Mesendoderm (in vitro differentiated cells): ENCODE results near the gene SPAG6.

Experiments used
- DNase-seq: peaks from one replicate; pipeline ENCODE4 v3.0.0; 2013
- H2AK5ac ChIP-seq: 2 replicates; pipeline ENCODE4 v1.6.1; 2013; ENCODE audit warnings: low read length, inconsistent platforms
- H2BK120ac ChIP-seq: 2 replicates; pipeline ENCODE4 v1.6.1; 2013; ENCODE audit warnings: low read depth, mild to moderate bottlenecking, low read length, moderate library complexity, mixed read lengths
- H2BK15ac ChIP-seq: replicated peaks from 2 replicates; pipeline ENCODE4 v1.6.1; 2013; ENCODE audit warnings: low read depth, mild to moderate bottlenecking, moderate library complexity
- H2BK5ac ChIP-seq: 2 replicates; pipeline ENCODE4 v1.6.1; 2013; ENCODE audit warnings: low read length, inconsistent platforms
- H3K18ac ChIP-seq: 2 replicates; pipeline ENCODE4 v1.6.1; 2013; ENCODE audit warnings: mild to moderate bottlenecking, low read length, mixed read lengths
- H3K23ac ChIP-seq: one replicate; pipeline ENCODE4 v1.6.1; 2013; ENCODE audit warnings: low read length
- H3K27ac ChIP-seq: 2 replicates; pipeline ENCODE4 v1.5.1; 2013; ENCODE audit warnings: low read depth, mild to moderate bottlenecking, inconsistent platforms, low read length, moderate library complexity
- H3K27me3 ChIP-seq: 2 replicates; pipeline ENCODE4 v1.6.1; 2013; ENCODE audit warnings: low read length, control low read depth, mild to moderate bottlenecking, inconsistent platforms; ENCODE audit not compliant: insufficient read depth, poor library complexity
- H3K36me3 ChIP-seq: 2 replicates; pipeline ENCODE4 v1.6.1; 2013; ENCODE audit warnings: low read length, inconsistent platforms; ENCODE audit not compliant: control insufficient read depth, insufficient read depth
- H3K4ac ChIP-seq: one replicate; pipeline ENCODE4 v1.6.1; 2013; ENCODE audit warnings: low read depth, mild to moderate bottlenecking, low read length, moderate library complexity
- H3K4me1 ChIP-seq: 2 replicates; pipeline ENCODE4 v1.6.1; 2013; ENCODE audit warnings: low read depth, low read length, inconsistent platforms; ENCODE audit not compliant: control insufficient read depth
- H3K4me2 ChIP-seq: 2 replicates; pipeline ENCODE4 v1.6.1; 2013; ENCODE audit warnings: low read length
- H3K4me3 ChIP-seq: 2 replicates; pipeline ENCODE4 v1.5.1; 2013; ENCODE audit warnings: mild to moderate bottlenecking, low read length
- H3K56ac ChIP-seq: one replicate; pipeline ENCODE4 v1.6.1; 2013; ENCODE audit warnings: low read length
- H3K79me1 ChIP-seq: 2 replicates; pipeline ENCODE4 v1.6.1; 2013; ENCODE audit warnings: low read length, inconsistent platforms
- H3K79me2 ChIP-seq: 2 replicates; pipeline ENCODE4 v1.6.1; 2013; ENCODE audit warnings: mild to moderate bottlenecking, low read length; ENCODE audit not compliant: control insufficient read depth, insufficient read depth
- H3K9ac ChIP-seq: 2 replicates; pipeline ENCODE4 v1.6.1; 2013; ENCODE audit warnings: low read length, inconsistent platforms
- H4K5ac ChIP-seq: one replicate; pipeline ENCODE4 v1.6.1; 2013; ENCODE audit warnings: low read length
- H4K8ac ChIP-seq: one replicate; pipeline ENCODE4 v1.6.1; 2013; ENCODE audit warnings: low read depth, mild to moderate bottlenecking, control low read depth, low read length, moderate library complexity
- WGBS: extraction: QIAGEN DNeasy Blood & Tissue Kit; methylation state at CpG from one replicate; pipeline ENCODE4 v1.1.7; 2013; ENCODE audit warnings: low lambda C conversion rate, missing lambda C conversion rate; ENCODE audit not compliant: insufficient coverage; ENCODE audit errors: extremely low coverage; 5-methylcytosine and 5-hydroxymethylcytosine counted together

SPAG6 gene

DNA sequence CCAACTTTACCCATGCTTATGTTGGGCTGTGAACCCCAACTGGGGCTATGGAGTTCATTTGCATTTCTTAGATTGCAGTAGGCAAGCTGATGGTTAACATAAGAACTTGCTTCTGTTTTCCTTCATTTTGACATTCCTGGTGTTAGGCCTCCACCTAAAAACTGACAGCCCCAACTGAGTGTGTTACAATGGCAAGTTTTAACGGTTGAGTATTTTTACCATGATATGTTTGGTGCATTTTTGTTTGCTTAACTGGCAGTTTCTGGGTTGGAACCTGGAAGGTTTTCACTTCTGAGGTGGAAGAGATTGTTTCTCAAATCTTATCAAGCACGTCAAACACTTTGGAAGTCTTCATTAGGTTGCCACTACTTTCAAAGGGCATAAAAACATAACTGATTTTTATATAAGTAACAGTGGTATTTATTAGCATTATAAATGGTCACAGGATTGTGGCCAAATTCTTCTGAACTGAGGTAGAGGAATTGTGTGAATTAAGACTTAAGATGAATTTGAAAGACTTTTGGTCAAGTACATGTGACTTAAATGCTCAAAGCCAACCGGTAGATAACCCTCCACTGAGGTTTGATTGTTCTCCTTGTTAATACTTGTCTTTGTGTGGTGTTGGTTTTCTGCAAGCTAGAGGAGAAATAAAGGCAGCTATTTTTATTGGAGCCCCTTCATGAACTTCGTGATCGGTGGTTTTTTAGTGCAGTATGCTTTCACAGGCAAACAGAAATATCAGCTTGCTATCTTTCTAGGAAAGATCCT is 21.6 kb upstream of the SPAG6 start:
- Histone ChIP-seq H2BK15ac (no peak overlapping the region), H4K5ac (no peak overlapping the region), H3K18ac (no peak overlapping the region), H4K8ac (no peak overlapping the region), H3K79me2 (no peaks in the 10 kb centered on the region), H2BK5ac (no peak overlapping the region), H3K9ac (no peak overlapping the region), H3K27me3 (peaks cover 33% of the 10 kb centered on the region), H3K56ac (no peak overlapping the region), H2AK5ac (no peak overlapping the region), H3K4ac (no peak overlapping the region), H2BK120ac (no peak overlapping the region), H3K4me3 (no peak overlapping the region), H3K4me2 (no peak overlapping the region), H3K27ac (no peak overlapping the region), H3K4me1 (peaks cover 5% of the 10 kb centered on the region), H3K36me3 (no peaks in the 10 kb centered on the region), H3K79me1 (no peaks in the 10 kb centered on the region), H3K23ac (no peak overlapping the region)
- DNase-seq, result no peak
- no CpG with 5 or more reads among the region's 5 CpGs for WGBS

DNA sequence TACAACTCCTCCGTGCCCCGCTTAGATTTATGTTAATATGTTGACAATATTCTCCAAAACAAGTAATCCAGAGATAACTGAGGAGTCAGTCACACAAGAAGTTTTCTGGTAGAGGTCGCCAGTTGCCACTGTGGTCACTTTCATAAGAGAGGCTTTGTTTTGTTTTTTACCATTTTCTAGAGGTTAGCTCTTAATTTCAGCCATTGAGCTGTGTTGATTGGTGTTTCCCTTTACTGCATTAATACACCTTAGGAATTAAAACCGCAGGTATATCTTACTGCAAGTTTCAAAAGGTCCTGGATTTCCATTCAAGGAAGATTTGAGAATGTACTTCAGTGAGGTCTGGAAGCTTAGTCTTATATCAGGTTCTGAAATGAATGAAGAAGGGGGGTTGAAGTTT is 20.9 kb upstream of the SPAG6 start:
- Histone ChIP-seq H3K23ac (no peak overlapping the region), H3K27ac (no peak overlapping the region), H3K56ac (no peak overlapping the region), H3K9ac (no peak overlapping the region), H3K4ac (no peak overlapping the region), H3K36me3 (no peaks in the 10 kb centered on the region), H3K4me3 (no peak overlapping the region), H2AK5ac (no peak overlapping the region), H3K79me2 (no peaks in the 10 kb centered on the region), H4K5ac (no peak overlapping the region), H3K18ac (no peak overlapping the region), H2BK5ac (no peak overlapping the region), H3K79me1 (no peaks in the 10 kb centered on the region), H2BK15ac (no peak overlapping the region), H4K8ac (no peak overlapping the region), H3K4me1 (peaks cover 5% of the 10 kb centered on the region), H3K4me2 (no peak overlapping the region), H2BK120ac (no peak overlapping the region), H3K27me3 (peaks cover 33% of the 10 kb centered on the region)
- no peak for DNase-seq
- WGBS, result no CpG with 5 or more reads among the region's 4 CpGs

DNA sequence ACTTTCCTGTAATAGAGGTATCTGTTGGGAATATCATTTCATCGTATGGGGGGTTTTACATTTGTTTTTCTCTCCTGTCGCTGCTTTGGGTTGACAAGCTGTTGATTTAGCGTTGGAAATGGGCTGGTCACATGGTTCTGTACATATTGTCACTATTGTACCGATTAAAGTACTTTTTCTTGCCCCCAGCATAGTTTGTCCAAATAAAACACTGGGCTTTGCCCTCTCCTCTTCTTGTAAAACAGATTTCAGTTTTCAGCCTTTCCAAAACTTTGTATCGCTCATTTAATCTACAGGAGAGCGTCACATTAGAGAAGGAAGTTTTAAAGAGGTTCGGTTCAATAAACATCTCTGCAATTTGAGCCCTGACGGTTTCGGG is 20.4 kb upstream of the SPAG6 start:
- H3K27ac ChIP-seq, result no peak overlapping the region
- H2BK120ac ChIP-seq, result no peak overlapping the region
- no peaks in the 10 kb centered on the region for H3K79me1 ChIP-seq
- H3K56ac ChIP-seq, result peak overlapping the region; percentile 37
- peaks cover 5% of the 10 kb centered on the region for H3K4me1 ChIP-seq
- no peaks in the 10 kb centered on the region for H3K36me3 ChIP-seq
- H3K18ac ChIP-seq, result peak overlapping the region; percentile 83
- H3K79me2 ChIP-seq, result no peaks in the 10 kb centered on the region
- no peak overlapping the region for H2BK15ac ChIP-seq
- no peak overlapping the region for H3K23ac ChIP-seq
- peak overlapping the region; percentile 20 for H3K4me3 ChIP-seq
- peak overlapping the region; percentile 35 for H3K4me2 ChIP-seq
- H2BK5ac ChIP-seq, result no peak overlapping the region
- no peak overlapping the region for H4K5ac ChIP-seq
- no peak overlapping the region for H3K4ac ChIP-seq
- H2AK5ac ChIP-seq, result no peak overlapping the region
- DNase-seq, result no peak
- no CpG with 5 or more reads among the region's 9 CpGs for WGBS
- H3K9ac ChIP-seq, result peak overlapping the region; percentile 30
- no peak overlapping the region for H4K8ac ChIP-seq
- H3K27me3 ChIP-seq, result peaks cover 28% of the 10 kb centered on the region

DNA sequence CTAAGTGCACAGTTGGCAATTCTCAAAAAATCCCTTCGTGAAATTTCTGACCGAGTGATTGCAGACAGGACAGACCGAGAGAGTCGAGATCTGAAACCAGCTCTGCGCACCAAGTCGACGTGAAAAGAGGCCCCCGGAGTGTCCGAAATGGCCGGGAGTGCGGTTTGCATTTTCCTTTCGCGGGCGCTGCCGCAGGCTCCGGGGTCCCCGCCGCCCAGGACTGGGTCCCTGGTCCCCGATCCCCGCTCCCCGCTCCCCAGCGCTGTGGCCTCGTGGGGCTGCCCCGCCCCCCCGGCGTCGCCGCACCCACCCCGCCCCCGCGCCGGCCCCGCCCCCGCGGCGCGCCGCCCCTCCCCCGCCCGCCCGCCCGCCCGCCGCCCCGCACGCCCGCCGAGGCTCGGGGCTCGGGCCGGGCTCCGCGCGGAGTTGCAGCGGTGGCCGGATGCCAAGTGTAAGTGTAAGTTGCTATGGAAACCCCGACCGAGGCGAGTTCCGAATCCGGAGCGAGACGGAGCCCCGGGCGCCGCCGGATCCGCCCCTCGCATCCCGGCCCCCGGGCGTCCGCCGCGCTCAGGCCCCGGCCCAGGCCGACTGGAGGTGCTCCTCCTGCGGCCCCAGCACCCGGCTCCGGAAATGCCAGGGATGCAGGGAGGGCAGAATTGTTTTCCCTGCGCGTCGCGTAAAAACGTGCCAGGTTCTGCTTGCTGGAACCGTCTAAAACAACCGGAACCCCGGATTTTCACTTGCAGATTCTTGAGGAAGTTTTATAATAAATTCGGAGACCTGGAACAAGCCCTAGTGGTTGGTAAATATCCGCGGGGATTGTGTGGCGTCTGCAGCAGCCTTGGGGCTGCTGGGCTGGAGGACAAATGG is 19.8 kb upstream of the SPAG6 start:
- Histone ChIP-seq H3K79me2 (no peaks in the 10 kb centered on the region), H3K36me3 (no peaks in the 10 kb centered on the region), H4K8ac (peak overlapping the region; percentile 82), H2BK5ac (no peak overlapping the region), H2BK15ac (no peak overlapping the region), H3K27me3 (peaks cover 28% of the 10 kb centered on the region), H2BK120ac (no peak overlapping the region), H3K4me2 (peak overlapping the region; percentile 53), H3K4me3 (peak overlapping the region; percentile 20), H3K27ac (peak overlapping the region; percentile 11), H3K23ac (no peak overlapping the region), H3K4ac (peak overlapping the region; percentile 10), H2AK5ac (no peak overlapping the region), H4K5ac (no peak overlapping the region), H3K79me1 (no peaks in the 10 kb centered on the region), H3K4me1 (peaks cover 5% of the 10 kb centered on the region), H3K56ac (peak overlapping the region; percentile 37), H3K9ac (peak overlapping the region; percentile 43), H3K18ac (peak overlapping the region; percentile 83)
- WGBS, result no CpG with 5 or more reads among the region's 92 CpGs
- peak; percentile 88 for DNase-seq

DNA sequence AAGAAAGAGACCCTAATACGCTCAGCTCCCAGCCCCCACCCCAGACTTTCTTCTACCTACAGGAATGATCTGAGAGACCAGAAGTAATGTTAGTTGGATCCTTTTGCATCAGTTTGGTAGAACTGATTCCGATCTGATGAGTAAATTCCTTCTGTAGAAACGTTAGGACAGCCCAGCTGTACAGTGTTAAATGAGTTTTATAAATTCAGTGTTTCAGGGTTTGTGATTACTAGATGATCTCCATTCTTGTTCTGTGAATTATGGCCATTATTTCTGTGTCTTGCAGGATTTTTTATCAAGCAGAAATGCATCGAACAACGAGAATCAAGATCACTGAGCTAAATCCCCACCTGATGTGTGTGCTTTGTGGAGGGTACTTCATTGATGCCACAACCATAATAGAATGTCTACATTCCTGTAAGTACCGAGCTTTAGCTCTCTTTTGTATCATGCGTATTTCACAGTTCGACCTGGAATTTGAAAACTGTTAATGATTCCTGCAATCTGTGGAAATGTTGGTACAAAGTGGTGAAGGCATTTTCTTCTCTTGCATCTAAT is 19.1 kb upstream of the SPAG6 start:
- Histone ChIP-seq H3K36me3 (no peaks in the 10 kb centered on the region), H2BK120ac (no peak overlapping the region), H3K27me3 (peaks cover 28% of the 10 kb centered on the region), H3K27ac (no peak overlapping the region), H3K4me3 (no peak overlapping the region), H3K9ac (peak overlapping the region; percentile 43), H2BK5ac (no peak overlapping the region), H3K23ac (no peak overlapping the region), H3K79me1 (no peaks in the 10 kb centered on the region), H4K5ac (no peak overlapping the region), H3K18ac (no peak overlapping the region), H3K4me2 (peak overlapping the region; percentile 53), H4K8ac (peak overlapping the region; percentile 82), H3K4ac (no peak overlapping the region), H3K4me1 (peaks cover 5% of the 10 kb centered on the region), H2AK5ac (no peak overlapping the region), H3K56ac (no peak overlapping the region), H2BK15ac (no peak overlapping the region), H3K79me2 (no peaks in the 10 kb centered on the region)
- WGBS, result no CpG with 5 or more reads among the region's 8 CpGs
- no peak for DNase-seq
